HG03064 (cell line): ENCODE data around the gene STOML2.
"Not testable (repeated sequence)": the region's sequence is repeated elsewhere in the genome, so short reads cannot be mapped to it uniquely, and the experiment has no call there.

Experiments
- ATAC-seq: cut with Tn5 transposase; IDR thresholded peaks from one replicate; pipeline ENCODE4 v1.9.1; 2021; ENCODE audit warnings: low read depth; ENCODE audit not compliant: unreplicated experiment

Gene STOML2, protein sequence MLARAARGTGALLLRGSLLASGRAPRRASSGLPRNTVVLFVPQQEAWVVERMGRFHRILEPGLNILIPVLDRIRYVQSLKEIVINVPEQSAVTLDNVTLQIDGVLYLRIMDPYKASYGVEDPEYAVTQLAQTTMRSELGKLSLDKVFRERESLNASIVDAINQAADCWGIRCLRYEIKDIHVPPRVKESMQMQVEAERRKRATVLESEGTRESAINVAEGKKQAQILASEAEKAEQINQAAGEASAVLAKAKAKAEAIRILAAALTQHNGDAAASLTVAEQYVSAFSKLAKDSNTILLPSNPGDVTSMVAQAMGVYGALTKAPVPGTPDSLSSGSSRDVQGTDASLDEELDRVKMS

DNA sequence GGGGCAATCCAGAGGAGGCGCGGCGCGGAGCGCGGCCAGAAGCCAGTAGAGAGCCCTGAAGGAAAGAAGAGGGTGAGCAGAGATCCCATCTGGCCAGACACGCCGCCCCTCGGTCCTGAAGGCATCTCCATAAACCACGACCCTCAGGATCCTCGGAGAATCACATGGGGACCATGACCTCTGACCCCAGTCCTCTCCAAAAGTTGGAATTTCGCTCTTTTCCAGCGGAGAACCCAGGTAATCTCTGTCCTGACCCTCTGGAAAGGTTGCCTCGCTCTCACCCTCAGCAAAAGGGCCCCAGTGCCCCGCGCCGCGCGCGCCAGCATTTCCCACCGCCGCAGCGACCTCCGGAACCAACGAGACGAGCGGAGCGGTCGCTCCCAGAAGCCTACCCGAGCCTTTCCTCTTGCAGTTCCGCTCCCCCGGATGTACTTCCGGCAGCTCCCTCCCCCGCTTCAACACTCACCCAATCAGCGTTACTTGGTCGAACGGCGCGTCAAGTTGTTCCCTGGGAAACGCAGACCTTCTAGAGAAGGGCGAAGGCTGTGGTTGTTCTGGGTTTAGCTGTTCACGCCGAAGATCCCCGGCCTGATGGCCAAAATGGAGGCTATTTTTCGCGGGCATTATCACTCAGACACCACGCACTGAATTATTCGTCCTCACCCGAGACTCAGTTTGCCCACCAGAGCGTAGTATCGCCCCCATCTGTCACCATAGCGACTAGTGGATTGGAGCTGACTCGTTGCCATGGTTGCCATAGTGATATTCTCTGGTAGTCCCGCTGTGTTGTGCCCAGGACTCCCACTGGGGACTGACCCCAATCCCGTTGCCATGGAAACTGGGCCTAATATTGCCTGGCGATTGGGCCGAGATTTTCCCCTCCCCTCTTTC lies at the start of gene STOML2:
Gene STOML2, minus strand, starts transcription at position 363 of the 891 bp plus-strand sequence. Its CDS starts 37 bp downstream, at position 326.
- peak; percentile 95 for ATAC-seq

DNA sequence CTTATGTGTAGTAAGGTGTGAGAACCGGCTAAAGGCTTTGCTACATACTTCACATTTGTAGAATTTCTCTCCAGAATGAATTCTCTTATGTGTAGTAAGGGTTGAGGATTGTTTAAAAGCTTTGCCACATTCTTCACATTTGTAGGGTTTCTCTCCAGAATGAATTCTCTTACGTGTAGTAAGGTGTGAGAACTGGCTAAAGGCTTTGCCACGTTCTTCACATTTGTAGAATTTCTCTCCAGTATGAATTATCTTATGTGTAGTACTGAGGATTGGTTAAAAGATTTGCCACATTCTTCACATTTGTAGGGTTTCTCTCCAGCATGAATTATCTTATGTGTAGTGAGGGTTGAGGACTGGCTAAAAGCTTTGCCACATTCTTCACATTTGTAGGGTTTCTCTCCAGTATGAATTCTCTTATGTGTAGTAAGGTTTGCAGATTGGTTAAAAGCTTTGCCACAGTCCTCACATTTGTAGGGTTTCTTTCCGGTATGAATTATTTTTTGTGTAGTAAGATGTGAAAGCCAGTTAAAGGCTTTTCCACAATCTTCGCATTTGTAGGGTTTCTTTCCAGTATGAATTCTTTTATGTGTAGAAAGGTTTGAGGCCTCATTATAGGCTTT lies 45.1 kb upstream of the STOML2 start:
- ATAC-seq = not testable (repeated sequence)

DNA sequence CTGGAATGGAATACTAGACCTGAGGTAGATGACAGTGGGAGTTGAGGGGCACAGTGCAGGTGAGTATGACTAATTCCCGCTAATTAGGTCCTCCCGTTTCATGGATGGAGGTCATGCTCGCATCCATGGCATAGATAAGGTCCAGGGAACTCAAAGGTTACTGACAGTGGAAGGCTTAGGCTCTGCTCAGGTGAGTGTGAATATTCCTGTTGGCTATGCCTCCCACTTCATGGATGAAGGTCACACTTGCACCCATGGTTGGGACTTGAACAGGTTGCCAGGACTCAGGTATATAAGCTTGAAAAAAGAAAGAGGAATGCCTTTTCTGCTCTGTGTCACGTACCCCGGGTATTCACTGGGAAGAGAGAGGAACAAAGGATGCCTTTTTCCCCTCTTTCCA lies 39.1 kb upstream of the STOML2 start:
- ATAC-seq = no peak

DNA sequence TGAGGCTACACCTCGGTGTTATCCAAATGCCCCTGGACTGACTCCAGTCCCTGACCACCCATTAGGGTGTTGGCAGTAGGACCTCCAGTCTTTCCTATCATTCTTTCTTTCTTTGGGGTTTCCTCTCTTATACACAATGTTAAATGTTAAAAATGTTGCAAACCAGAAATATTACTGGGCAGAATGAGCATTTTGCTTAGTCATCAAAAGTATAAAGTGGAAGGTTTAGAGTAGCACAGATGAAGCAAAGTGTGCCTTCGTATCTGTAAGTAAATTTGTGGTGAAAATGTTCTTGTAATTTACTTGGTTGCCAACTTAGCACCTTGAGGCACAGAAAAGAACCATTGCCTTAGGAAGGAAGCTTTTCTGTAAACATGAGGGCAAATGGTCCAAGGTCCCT lies 37.2 kb upstream of the STOML2 start:
- ATAC-seq = no peak

DNA sequence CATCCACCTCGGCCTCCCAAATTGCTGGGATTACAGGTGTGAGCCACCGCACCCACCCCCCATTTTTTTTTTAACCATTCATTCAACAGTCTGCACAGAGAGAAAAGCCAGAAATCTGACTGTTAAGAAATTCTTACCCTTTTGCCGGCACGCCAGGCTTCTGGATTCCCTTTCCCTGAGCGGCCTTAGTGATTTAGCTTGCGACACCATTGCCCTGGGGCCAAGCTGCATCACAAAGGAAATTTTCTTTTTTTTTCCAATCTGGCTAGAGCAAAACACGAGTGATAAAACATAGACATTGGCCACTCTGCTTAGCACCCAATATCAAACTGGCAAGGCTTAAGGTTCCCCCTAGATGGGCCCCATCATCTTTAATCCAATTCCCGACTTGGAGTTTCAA lies 33.9 kb upstream of the STOML2 start:
- no peak for ATAC-seq

DNA sequence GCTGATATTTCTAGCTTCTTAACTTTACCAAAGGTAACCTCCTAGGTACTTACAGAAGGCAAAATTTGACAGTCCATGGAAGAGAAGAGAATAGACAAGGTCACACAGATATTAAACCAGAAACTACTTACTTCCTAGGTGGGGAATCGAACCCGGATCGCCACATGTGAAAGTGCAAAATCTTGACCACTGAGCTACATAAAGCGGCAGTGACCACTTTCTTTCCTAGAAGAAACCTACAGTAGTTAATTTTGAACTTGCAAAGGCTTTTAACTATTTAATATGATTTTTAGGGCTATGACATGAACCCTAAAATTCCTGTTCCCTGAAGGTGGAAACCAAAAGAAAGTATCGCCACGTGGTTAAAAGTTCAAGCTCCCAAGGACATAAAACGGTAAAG lies 33.1 kb upstream of the STOML2 start:
- ATAC-seq = no peak

DNA sequence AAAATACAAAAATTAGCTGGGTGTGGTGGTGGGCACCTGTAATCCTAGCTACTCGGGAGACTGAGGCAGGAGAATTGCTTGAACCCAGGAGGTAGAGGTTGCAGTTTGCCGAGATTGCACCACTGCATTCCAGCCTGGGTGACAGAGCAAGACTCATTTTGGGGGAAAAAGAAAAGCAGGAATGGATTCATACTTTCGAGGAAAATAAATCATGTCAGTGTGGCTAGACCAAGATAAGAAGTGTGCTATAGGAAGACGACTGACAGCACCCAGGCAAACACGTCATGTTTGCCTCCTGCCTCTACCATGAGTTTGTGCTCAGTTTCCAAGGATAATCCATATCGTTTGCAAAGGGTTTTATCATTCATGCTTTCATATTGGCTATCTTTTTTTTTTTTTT lies 32.0 kb upstream of the STOML2 start:
- no peak for ATAC-seq

DNA sequence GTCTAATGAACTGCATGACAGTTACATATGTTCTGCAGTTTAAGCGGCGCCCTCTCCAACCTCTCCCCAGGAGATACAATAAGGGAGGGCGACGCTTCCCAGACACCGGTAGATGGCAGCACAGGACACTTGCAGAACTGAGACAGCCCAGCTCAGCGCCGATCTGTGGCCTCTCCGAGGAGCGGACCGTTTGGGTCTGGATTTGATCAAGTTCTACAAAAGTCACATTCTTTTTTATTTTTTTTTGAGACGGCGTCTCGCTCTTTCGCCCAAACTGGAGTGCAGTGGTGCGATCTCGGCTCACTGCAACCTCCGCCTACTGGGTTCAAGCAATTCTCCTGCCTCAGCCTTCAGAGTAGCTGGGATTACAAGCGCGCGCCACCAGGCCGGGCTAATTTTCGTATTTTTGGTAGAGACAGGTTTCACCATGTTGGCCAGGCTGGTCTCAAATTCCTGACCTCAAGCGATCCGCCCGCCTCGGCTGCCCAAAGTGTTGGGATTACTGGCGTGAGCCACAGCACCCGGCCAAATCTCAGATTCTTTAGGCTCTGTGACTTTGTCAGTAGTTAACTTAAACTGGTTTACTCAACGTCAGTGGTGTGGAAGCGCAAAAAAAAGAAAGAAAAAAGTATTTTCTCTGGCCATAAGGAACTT lies 14.1 kb upstream of the STOML2 start:
- no peak for ATAC-seq

DNA sequence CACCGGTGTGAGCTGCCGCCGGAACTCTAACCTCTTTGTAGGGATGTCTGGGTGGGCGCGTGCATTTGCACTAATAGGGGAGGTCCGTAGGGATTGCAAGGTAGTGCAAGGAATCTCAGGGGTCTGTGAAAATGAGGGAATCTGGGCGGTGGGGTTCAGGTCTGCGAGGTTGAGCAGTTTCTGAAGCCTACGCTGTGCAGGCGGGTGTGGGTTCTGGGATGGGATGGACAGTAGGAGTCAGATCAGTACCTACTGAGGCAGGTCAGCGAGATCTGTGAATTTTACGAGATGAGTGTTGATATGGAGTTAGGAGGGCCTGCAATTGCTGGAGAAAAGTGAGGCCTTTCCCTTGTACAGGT lies 13.6 kb upstream of the STOML2 start:
- ATAC-seq = no peak

DNA sequence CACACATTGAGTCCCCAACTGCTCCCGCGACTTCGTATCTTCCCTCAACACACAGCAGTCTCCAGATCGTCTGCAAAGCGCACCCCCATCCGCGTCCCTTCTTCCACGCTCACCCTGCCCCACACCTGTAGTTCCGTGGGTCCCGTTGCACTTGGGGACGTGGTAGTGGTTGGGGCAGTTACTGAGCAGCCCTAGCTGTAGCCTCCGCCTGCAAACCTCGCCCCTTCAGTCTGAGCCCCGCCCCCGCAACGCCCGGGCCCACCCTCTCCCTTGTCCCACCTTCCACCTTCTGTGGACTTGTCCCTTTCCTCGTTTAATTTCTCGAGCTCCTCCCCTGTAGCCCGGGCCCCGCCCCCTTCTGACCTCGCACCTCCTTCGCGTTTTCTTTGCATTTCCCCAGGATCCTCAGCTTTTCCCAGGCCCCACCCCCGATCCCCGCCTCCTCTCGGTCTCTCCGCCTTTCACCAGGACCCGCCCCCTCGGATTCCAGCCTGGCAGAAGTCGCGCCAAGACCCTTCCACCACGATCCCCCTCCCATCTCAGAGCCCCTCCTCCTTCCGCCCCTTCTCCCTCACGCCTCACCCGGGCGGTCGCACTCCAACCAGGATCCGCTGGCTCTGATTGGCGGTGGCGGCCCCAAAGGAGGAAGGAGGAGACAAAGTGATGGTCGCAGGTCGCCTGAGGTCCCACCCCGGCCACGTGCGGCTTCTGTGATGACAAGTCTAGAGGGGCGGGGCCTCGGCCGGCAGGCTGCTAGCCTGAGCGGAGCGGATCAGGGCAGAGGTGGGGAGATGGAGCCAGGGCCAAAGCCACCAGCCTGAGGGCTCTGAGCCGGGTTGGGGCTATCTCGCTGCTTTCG lies 13.0 kb upstream of the STOML2 start, which contains the start of gene ATOSB:
Gene ATOSB, minus strand, starts transcription at position 183 of the 859 bp plus-strand sequence. CDS start 7,588 bp downstream, outside the sequence.
- peak; percentile 56 for ATAC-seq

DNA sequence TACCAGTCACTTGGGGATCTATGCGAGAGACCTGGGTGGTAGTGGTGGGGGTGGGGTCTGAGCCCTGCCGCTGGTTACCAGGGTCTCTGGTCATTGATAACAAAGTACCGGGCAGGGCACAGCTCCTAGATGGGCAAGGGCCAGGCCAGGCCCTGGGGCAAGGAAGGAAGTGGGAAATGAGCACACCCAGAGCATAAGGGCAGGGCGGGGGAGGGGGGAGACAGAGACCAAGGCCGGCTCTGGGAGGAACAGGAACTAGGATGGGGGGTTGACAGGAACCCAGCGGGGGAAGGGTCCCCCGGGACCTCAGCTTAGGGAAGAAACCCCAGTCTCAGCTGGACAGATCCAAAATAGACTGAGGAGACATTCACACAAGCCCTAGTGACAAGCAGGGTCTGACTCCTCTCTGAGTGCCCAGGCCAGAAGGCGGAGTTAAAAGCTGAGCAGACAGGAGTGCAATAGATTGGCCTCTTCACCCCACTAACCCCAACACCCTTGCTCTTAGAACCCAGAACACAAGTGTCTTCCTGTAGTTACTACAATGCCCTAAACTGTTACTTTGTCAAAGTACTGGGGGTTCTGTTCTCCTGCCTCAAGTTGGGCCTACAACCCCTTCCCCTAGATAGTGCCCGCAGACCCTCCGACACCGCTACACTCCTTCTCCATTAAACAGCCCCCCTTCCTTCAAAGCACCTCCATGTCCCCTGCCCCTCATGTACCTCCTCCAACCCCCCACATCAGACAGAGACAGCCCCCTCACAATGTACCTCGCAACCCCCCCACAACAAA lies 12.1 kb upstream of the STOML2 start:
- ATAC-seq = no peak

DNA sequence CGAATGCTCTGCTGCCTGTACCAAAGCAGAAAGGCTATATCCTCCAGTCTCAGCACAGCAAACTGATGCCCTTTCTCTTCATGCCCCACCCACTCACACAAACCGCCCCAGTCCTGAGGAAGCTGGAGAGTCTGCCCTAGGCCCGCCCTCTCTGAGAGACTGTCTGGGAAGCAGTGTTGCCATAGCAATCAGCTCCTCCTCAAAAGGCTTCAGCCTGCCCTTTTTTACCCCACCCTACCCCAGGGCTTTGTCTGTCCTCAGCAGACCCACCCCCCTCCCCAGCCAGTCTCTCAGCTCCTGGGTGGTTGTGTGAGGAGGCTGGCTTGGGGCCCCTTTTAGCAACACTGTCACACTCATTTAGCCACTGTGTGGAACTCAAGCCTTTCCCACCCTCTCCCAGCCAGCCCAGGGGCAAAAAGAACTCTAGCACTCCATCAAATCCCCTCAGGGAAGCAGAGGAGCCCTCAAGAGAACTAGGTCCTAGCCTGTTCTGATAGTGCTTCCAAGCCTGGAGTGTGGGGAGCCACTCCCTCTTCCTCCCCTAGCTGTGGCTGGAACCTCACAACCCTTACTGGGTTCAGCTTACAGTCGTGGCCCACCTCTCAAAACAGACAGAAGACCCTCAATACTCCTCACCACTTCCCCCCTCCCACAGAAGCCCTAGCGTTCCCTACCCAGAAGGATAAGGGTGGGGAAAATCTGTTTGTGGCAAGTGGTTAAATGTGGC lies 11.3 kb upstream of the STOML2 start:
- no peak for ATAC-seq

DNA sequence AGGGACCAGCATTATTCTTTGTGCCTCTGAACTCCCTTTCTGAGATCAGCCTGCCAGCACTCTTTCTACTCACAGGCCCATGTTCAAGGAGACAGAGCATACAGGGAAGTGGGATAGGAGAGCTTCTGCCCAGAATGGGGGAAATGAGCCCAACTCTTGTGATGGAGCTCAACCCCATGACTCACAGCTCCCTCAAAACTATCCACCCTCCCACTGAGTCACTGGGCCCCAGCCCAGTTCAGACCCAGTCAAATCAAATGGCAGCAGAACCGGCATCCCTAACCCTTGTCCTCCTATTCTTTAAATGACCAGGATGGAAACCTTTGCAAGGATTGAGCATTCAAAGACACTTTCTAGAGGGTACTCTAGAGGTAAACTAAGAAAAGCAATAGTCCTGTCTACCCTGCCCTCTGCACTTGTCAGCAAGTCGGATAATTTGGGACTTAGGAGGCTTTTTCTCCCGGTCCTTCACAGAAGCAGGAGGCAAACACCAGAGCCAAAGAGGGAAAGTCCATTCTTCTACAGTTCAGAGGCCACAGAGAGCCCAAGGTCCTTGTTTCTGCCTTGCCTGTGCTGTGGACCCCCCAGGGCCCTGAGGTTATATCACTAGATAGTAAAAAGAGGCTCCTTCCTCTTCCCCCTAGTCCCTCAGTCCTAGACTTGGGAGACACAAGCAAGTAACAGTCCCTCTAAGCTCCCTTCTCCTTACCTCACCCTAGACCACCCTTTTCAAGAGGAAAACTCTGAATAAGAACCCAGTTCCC lies 9.5 kb upstream of the STOML2 start:
- ATAC-seq = no peak

DNA sequence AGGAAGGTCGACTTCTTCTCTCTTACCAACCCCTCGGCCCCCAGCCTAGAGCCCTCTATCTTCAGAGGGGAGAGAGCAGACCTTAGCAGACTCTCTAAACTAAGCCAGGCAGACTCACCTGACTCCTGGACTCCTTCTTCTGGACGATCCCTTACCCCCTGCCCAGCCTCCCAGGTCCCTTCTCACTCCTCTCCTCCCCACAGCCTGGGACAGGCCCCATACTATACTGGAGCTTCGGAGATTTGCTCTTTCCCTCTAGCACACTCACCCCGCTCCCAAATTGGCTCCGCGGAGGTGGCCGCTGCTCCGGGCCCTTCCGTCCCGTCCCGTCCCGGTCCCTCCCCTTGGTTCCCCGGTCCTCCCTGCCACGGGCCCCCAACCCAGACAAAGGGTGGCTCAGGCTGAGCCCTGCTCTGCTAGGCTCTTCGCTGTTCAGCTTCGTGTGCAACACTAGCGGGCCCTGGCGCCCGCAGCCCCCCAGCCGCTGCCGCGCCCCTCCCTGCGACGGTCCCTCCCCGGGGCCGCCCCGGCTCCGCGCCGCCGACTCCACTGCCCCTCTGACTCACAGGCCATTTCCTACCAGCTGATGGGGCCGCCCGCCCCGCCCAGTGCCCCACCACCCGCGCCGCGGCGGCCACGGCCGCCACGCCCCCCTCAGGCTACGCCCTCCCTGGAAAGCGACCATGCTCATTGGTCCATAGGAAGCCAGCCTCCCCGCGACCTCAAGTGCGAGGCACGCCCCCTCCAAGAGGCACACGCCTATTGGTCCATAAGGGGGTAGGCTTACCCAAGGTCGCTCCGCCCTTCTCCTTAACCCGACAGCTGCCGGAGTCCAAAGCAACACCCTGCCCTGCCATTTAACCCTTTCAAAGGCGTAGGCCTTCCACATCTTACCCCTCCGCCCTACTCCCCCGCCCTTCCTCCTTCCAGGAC lies 8.3 kb upstream of the STOML2 start:
- peak; percentile 69 for ATAC-seq

DNA sequence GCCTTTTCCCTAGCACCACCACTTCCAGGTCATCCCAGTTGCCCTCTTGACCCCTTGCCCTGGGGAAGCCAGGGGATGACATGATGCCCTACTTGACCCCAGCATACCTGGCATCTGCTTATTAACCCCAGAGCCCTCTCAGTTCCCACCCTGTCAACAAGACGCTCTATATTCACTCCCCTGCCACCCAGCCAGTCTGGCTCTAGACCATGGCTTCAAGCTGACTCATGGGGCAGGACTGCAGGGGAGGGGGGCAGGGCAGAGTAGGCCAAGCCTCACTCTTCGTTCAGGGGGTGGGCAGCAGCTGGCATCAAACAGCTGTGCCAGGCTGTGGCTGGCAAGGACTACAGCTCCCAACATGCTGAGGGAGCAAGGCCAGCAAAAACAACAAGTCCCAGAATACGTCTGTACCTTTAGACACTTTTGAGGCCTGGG lies 7.4 kb upstream of the STOML2 start:
- ATAC-seq = no peak

DNA sequence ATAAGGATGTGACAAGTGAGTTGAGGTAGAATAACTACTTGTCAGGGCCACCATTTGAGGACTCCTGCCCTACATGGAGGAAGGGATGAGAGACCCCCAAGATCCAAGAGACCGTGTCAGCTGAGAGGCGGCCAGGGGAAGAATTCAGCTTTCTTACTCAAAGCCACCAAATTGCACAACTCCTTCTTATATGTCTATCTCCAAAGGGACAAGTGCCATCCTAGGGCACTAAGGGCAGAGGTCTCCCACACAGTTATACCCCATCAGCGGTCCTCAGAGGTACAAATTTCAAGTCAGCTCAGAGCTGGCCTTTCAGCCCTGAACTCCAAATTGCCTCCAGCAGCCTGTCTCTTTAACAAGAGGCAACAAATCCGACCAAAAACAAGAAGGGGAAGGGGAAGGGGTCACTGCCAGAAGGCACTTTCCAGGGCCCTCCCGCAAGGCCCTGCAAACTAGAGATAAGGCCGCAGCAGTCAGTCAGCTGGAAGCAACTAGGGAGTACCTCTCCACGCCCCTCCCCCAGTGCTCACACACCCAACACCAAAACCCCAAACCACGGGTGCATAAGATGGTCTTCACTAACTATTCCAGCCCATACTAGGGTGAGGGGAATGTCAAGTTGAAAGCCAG lies 6.1 kb upstream of the STOML2 start:
- ATAC-seq = no peak
